ENCODE data around the gene LIPG.

Gene LIPG

DNA sequence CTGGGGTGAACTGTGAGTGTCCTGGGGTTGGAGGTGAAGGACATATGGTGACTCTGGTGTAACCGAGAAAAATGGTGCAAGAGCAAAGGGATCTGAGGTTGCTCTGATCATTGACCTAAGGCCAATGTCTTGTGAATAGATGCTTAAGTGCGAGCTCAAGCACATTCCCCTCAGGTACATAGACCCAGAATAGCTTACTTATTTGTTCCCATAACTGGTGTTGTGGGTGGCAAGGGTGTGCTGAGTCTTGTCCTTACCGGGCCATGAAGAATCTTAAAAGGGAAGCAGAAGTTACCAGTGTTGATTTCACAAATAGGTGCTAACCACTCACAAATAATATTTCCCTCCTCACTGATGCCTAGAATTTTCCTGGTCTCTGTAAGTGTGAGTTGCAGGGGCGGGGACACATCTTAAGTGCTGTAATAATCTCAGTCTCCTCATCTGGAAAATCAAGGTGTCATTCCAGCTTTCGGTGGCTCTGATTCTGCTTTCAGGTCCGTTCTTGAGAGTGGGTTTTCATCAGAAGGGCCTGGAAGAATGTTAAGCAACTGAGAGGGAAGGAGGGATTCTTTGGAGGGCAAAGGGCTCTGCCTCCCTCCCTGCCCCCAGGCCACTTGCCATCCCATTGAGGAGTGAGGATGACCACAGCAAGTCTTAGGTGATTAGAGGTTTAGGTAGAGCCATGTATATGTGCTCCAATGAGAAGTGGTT is 54.9 kb downstream of the LIPG start:
- DNase-seq = no peak

DNA sequence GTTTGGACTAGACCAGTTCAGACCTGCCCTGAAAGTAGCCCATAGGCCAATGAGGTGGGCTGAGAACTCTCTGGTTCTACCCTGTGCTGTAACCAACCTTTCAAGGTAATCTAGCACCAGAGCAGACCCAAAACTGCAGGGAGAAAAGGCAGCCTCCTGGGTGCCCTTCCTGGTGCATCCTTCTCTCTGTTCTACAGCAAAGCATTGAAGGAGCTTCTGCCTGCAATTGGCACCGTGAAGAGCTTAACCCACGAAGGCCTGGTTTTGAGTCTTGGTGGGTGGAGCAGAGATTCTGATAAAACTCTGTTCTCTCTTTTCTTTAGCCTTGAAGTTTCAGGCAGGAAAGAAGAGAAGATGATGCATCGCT is 55.5 kb downstream of the LIPG start:
- DNase-seq = no peak

DNA sequence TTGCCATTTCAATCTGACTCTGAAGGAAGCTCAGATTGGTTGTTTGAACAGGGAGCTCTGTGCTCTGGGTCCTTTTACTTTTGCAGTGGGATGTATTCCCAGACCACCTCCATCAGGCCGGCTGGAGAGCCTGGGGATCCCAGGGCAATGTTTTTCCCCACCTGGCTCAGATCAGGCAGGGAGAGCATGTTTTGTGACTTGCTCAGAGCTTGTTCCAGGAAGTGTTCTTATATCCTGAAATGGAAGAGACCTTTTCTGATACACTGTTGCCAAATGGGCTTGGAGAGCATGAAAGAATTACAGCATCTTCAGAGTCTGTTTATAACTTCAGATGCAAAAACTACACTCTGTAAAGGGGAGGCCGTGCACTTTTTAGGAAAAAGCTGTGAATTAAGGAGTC is 56.0 kb downstream of the LIPG start:
- DNase-seq = no peak

DNA sequence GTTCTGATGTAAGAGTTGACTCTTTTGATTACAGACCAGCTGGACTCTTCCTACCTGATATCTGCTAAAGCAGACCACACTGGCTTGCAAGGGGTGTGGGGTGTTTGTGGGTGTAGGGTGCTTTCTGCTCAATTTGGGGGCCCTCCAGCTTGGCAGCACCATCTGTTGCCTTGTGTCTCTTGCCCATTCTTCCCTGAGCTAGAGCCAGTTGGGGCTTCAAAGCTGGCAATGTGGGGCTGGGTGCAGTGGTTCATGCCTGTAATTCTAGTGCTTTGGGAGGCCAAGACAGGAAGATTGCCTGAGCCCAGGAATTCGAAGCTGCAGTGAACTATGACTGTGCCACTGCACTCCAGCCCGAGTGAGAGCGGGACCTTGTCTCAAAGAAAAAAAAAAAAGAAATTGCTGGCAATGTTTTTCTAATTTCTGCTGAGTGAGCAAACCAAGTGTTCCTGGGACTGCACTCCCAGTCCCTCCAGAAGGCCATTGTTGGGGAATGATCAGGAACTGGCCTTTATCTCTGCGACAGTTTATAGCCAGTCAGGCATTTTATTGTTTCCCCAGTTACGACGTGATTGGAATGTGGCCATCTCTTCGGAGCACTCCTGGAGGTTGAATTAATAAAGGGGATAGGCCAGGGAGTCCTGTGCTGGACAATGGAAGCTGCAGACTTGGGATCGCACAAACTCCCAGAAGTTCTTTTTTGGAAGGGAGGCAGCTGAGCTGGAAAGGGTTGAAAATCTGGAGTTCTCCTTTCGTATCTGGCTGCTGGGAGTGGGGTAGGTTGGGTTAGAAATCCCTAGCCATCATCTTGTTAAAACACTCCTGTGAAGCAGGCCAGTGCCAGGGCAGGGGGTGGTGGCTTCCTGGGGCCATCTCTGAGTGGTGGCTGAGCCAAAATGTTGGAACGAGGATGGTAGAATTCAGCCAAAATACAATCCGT is 57.2 kb downstream of the LIPG start:
- DNase-seq = no peak

DNA sequence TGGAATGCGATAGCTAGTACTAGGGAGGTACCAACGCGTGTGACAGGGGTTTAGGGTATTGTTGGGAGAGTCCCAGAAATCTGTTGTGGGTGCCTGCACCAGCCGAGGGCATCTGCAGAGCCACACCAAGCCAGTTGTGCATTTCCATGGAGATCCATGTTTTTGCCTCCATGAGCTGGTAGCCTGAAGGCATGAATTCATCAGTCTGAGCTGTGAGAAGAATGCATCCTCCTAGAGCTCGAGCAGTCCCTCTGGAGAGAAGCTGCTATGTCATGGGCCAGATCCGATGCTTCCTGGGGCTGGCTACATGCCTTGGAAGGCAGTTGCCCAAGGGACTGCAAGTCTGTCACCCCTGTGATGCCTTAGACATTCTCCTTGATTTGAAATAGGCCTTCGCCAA is 57.9 kb downstream of the LIPG start:
- no peak for DNase-seq

DNA sequence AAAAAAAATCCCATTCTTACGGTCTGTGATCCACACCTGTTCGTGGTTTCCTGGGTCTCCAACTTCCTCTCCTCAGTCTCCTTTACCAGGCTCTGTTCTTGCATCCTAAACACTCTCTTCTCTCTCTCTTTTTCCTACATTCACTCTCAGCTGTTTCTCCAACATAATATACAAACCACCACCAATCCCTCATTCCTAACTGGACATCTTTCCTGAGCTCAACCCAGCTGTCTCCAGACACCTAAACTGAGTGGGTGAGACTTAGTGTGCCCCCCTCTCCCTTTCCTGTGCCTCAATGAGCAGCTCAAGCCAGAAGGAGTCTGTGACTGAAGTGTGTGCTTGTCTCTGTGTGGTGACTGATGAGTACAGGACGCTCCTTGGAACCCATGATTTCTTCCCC is 59.4 kb downstream of the LIPG start:
- no peak for DNase-seq

DNA sequence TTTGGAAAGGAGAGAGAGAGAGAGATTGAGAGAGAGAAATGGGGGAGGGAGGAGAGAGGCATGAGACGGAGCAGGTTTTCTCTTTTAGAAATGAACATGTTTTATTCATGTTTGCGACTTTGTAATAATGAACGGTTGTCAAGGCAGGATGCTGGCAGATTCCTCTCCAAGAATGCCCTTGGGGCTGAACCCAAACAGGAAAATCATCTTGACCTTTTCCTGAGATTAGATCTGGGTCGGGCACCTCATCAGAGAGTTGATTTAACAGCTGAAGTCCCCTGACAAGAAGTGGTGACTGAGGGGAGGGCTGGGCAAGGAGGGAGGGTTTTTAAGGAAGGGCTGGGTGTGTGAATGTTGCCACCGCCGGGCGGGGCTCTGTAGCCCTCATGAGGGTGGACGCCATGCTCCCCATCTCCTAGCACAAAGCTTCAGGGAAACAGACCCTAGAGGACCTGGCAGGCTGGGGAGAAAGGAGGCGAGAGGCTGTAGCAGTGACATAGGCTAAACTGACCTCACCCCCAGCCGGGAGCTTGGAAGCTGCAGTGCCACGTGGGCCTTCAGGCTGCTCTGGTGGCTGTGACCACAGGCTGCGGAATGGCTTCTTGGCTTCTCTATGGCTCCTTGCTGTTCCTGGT is 60.0 kb downstream of the LIPG start:
- no peak for DNase-seq

DNA sequence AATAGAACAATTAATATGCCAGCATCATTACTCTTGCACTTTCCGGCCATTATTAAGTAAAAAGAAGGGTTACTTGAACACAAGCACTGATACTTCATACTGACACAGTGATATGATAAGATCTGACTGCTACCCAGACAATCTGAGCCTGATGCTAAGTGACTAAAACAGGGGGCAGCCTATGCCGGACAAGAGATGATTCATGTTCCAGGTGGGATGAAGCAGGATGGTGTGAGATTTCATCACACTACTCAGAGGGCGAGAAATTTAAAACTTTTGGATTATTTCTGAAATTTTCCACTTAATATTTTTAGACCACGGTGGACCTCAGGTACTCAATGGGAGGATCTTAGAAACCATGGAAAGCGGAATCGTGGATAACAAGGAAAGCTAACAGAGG is 61.7 kb downstream of the LIPG start:
- DNase-seq = no peak

DNA sequence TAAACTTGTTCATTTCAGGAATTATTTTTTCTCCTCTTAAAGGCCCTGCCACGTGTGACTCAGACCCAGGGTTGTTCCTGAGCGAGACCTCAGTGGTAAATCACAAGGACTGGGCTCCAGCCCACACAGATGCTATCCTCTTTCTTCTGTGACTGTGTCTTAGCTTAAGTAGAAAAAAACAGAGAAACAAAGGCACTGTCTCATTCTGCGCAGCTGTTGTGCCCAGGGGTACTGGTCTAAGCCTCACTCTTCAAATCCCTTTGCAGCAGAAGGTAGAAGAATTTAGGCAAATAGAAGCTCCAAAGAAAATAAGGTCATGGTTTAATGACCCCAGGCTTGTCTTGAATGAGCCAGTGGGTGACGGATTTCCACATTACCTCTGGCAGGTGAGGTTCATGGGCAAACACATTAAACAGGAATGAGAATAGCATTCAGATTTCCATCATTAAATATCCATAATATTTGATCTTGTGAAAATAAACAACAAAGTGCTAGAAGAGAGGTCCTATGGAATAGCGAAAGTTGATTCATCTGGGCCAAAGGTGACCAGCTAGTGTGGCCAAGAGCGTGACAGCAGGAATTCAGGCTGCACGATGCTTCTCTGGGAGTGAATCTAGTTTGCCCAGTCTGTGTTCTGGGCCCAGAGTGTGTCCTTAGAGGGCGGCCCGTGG is 63.3 kb downstream of the LIPG start:
- DNase-seq = no peak

DNA sequence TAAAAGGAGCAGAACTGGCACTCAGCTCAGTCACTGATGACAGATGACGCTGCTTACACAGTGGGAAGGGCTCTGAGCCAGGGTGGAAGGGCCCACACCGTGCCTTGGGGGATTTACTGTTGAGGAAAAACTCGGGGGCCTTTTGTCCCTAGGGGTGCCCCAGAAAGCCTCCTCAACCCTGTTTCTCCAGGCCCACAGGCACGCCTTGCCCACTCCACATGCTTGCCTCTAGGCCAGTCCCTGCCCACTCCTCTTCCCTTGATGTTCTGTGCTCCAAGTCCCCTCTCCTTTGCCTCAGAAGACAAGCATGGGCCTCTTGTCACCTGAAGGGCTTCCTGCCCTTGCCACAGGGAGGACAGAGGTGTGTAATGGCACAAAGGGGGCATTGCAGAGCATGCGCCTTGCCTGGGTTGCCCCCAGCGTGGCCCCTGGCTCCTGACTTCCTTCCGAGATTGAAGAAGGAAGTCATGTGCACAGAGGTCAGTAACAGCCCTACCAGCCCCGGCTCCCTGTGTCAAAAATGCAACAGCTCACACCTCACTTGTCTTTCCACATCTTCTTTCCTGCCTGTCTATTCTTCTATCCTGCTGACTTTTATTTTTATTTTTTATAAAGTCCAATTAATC is 65.1 kb downstream of the LIPG start:
- no peak for DNase-seq

DNA sequence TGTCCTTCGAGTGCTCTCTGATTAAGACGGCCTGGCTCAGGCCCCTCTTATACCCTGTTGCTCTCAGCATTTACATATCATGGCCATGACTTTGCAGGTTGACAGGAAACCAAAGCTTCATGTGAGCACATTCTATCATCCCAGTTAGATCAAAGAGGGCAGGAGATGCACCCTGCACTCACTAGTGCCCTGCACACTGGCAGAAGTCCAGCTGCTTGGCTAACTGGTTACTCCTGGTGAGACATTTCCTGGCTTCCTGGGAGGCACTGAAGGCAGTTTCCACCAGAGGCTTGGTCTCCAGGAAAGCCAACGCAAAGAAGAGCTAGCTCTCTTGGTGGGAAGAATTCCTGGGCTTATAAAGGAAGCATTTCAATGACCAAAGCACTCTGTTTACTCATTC is 66.3 kb downstream of the LIPG start:
- DNase-seq = no peak

DNA sequence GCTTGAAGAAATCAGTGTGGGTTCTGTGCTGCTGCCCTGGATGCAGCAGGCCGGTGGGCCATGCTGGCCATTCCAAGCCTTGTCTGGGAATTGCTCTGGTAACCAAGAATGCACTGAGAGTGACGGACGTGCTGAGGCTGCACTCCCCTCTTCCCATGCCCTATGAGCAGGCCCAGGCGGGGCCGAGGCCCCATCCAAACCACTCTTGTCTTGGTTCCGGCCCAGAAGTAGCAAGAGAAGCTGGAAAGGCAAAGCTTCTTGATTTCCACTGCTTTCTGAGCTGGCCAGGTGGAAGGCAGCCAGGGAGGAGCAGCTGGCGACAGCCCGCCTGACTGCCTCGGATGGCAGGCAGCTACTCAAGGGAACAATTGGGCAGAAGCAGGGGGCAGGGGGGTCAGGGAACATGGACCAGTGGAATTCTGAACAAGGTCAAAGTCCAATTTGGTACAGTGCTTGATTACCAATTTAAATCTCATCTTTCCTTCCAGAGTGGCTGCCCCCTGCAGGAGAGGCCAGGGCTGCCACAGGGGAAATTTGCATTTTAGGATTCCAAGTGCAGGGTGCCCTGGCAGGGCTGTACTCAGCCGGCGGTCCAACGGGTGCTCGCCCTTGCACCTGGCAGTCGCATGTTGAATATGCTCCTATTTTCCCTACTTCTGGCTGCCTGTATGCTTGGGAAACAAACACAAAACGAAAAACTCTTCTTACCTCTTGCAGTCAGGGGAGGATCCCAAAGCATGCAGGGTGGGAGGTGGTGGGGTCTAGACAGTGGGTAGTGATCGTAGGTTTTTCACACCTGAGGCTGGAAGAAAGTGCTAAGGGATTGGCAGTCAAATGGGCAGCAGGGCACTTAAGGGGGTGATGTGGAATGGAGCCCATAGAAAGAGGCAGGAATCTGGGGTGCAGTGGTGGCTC is 67.3 kb downstream of the LIPG start:
- DNase-seq = no peak

DNA sequence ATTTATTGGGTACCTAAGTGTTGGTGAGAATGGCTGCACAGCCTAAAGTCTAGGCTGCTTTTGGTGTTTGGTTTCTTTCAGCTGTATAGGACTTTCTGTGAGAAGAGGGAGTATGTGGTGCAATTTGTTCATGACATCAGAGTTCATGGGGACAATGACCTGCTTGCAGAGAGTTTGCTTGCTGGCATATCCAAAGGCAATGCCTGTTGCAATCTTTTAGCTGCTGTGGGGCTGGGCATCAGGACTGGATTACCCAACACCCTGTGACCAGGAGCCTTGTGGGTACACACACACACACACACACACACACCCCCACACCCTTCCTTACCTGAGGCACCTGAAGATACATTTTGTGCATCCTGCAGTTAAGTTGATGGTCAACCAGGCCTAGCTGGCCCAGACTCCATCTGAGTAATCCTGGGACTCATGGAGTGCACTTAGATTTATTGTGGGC is 68.4 kb downstream of the LIPG start:
- no peak for DNase-seq

DNA sequence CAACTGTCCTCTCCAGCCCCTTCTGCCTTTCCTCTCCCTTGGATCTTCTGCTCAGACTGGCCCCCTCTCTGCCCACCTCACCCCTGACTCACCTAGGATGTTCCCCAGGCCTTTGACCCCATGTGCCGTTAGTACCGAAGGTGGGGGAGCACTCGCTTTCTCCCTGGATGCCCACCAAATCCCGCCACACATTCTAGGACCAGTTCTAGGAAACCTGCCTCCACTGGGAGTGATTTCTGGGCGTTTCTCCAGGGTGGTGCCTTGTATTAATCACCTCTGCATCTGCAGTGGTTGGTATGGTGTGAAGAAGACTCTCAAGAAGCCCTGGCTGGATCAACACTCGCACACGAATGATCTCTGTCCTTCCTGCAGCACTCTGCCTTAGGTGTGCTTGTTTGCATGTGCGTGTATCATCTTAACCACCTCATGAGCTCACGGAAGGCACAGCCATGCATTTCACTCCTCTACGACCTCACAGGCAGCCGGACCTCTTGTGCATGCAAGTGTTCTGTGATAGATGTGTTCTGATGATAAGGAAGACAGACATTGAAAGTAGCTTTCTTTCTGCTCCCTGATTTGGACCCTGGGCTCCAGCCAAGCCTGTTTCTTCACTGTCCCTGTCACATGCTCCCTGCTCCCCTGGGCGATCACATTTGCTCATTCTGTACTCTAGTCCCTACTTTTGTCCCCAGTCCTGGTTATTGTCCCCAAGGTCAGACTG is 69.4 kb downstream of the LIPG start:
- no peak for DNase-seq

DNA sequence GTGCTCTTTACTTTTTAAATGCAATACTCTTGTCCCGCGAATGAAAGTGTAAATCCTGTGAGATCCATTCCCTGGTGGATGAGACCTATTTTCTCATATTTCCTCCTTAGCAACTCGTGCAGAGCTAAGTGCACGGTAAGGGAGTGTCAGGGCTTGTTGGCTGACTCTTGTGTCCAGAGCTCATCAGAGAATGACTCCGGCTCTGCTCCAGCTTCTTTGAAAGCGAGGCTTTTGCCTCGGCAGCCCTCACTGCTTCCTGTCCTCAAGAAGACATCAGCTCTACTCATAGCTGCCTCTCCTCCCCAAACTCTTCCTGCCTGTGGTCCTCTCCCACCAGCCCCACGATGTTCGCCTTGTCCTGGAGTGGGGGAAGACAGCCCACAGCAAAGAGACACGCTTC is 70.7 kb downstream of the LIPG start:
- no peak for DNase-seq

DNA sequence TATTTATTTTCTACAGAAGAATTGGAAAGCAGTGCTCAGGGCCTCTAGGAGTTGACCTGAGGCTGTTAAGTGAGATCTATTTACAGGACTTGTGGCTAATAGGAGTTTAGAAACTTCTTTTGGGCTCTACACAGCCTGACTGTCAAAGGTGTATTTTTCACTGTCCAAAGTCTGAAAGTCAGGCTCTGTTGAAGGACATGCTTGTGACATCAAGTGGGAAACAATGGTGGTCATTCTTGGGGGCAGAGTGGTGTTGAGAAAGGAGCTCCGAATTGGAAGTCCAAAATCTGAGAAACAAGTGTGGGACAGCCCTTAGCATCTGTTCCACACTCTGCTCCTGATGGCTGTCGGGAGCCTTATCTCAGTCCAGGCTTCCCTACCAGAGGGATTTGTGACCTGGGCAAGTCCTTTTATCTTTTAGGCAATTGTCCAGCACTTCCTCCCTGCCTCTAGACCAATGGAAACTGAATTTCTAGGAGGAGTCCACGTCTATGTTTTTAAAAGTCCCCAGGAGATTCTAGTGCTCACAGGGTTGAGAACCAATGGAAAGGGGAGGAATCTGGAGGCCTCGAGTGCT is 76.4 kb downstream of the LIPG start:
- no peak for DNase-seq

DNA sequence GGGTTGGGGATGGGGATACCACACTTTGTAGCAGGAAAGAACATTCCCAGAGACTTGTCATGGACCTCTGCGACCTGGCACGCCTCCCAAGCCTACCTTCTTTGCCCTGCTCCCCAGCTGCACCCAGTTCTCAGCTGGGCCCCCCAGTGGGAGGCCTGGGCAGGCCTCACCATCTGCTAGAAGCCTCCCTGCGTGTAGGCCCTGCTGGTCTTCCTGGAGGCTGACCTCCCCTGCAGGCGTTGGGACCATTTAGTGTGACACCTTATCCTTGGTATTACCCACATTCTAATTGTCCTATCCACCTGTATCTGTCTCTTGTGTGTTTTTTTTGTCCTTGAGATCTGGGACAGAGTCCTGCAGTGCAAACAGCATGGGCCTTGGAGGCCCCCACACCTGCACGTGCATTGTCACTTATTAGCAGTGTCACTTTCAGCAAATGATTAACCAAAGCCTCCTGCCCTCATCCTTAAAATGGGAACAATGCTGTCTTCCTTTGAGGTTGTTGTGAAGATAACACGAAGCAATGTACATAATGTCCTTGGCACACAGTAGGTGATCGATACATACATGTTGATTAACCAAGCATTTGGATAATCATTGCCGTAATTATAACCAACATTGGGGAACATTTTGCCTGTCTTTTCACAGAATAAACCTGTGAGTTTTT is 77.2 kb downstream of the LIPG start:
- DNase-seq = no peak

DNA sequence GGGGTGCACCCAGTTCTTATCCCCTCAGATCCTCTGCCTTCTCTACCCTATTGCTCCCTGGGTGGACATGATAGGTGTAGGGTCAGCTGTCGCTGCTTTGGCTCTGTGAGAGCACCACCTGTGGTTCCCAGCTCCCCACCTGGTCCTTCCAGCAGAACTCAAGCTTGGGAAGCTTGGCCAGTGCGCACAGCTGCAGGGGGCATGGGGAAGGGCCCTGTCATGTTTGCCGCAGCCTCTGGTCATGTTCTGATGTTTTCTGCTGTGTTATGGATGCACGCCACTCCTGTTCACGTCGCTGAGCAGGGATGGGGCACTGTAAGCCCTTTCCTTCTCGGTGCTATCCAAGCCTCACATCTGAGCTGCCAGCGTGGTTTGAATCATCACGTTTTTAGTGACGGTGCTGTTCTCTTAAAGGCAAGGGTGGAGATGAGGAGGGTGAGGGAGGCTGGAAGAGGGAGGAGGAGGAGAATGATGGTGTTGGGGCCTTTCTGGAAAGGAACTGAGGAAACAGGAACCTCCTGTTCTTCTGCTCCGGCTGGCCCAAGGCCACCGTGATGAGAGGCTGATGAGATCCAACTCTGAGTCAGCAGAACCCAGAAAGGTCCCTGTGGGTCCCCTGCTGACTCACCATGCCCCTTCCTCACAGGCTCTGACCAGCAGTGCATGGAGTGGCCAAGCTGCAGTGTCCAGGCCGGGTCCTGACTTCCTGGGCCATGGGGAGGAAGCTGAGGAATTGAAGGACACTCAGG is 78.0 kb downstream of the LIPG start:
- DNase-seq = no peak

DNA sequence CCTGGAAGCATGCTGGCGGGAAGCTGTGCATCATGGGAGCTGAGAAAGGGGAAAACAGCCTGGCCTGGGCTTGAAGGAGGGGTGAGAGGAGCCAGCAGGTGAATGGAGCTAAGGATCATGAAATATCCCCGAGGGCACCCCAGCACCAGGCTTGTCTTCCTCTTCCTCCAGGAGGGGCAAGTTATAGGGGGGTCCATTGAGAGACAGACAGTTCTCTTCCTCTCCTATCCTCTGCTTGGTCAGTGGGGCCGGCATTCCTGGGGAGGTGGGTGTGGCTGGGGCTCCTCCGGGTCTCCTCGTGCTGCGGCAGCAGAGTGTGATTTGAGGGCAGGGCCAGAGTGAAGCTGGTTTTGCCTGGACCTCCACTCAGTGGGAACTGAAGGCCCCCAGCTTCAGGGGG is 78.9 kb downstream of the LIPG start:
- no peak for DNase-seq
